HG03060 (cell line): Measurements from ENCODE around the gene CCDC40.
"Not testable (repeated sequence)": the region's sequence is repeated elsewhere in the genome, so short reads cannot be mapped to it uniquely, and the experiment has no call there.

Experiments used
- ATAC-seq: cut with Tn5 transposase; IDR thresholded peaks from one replicate; pipeline ENCODE4 v1.9.1; 2021; ENCODE audit warnings: low read depth, moderate number of reproducible peaks; ENCODE audit not compliant: unreplicated experiment

CCDC40 gene

GRCh38 chr17:80043963-80044362 is 7.5 kb downstream of the CCDC40 start:
- ATAC-seq: no peak

DNA sequence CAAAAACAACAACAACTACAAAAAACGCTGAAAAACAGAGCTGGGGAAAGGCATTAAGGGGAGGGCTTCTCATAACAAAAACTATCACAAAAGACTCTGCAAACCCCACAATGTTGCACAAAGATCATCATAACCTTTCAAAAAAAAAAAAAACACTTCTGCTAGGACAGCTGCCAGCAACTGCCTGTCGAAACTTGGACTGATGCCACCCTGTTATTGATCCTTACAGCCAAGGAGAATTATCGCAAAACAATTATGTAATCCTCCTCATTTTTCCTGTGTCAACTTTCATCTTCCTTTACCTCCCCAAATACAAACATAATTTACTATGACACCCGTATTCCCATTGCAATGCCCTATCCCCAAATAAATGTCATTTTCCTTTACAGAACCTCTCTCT is 9.3 kb downstream of the CCDC40 start:
- no peak for ATAC-seq

GRCh38 chr17:80046709-80047108 is 10.3 kb downstream of the CCDC40 start:
- not testable (repeated sequence) for ATAC-seq

DNA sequence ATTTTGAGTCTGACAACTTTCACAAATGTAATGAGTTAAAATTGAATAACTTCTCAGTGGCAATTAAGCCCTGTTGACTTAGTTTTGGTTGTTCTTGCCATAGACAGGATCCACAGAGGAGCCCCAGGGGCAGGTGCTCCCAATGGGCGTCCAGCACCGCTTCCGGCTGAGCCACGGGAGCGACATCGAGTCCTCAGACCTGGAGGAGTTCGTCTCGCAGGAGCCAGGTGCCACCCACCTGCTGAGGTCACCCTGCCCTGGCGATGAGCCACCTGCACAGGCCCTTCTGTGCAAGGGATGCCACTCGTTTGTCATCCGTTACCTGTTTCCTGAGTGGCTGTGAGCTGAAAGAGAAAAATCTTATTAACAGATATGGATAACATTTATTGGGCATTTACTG is 10.7 kb downstream of the CCDC40 start:
- no peak for ATAC-seq

DNA sequence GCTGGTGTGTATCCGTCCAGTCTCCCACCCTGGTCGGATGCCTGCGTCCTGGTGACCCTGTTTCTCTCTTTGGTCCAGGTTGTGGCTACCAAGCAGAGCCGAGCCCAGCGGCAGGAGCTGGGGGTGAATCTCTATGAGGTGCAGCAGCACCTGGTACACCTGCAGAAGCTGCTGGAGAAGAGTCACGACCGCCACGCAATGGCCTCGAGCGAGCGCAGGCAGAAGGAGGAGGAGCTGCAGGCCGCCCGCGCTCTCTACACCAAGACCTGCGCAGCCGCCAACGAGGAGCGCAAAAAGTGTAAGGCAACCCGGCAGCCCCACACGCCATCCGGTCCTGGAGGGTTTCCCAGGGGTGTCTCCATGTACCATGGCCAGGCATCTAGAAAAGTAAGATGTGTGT is 13.5 kb downstream of the CCDC40 start:
- ATAC-seq: no peak

GRCh38 chr17:80050706-80051105 is 14.3 kb downstream of the CCDC40 start:
- ATAC-seq: no peak

- no peak for ATAC-seq
These were observed 15.2 kb downstream of the CCDC40 start for GRCh38 chr17:80051681-80052080.

GRCh38 chr17:80053102-80053501 is 16.7 kb downstream of the CCDC40 start:
- ATAC-seq: no peak

DNA sequence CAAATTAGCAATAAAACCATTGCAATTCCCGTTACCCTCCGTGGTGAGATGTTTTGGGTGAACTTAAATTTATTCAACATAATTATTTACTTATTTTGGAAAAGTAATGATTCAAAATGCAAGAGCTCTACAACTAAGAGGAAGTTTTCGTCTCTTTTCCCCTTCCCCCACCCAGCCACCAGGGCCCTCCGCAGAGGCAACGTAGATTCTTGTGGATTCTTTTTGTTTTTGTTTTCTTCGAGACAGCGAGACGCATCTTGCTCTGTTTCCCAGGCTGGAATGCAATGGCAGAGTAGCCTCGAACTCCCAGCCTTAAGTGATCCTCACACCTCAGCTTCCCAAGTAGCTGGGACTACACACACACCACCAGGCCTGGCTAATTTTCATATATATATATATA is 19.2 kb downstream of the CCDC40 start:
- no peak for ATAC-seq

DNA sequence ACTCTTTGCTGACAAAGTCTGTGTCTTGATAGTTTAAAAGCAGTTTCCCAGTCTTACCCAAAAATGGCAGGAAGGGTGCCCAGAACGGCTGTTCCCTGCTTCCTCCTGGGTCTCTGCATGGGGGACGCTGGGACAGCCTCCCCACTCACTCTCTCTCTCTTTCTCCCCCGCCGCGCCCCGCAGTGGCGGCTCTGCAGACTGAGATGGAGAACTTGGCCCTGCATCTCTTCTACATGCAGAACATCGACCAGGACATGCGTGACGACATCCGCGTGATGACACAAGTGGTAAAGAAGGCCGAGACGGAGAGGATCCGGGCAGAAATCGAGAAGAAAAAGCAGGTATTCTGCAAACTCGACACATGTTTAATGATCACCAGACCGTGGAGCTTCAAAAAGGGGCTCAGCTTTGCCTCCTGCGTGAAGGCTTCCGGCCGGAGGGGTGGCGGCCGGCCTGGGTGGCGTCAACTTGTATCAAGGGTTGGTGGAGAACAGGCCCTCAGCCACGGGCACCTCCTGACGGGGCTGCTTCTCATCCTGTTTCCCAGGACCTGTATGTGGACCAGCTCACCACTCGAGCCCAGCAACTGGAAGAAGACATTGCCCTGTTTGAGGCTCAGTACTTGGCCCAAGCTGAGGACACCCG is 22.0 kb downstream of the CCDC40 start:
- no peak for ATAC-seq

DNA sequence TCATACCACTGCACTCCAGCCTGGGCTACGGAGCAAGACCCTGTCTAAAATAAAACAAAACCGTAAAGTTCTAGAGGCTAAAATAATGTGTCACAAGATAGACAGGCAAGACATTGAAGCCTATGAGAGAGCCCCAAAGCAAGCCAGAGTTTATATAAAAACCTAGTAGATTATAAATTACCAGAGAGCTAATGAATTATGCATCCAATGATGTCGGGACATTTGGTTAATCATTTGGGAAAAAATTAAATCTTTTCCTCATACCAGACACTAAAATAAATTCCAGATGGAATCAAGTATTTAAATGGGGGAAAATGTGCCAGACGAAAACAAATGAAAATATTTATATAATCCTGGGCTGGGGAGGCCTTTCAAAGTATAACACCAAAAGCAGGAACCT is 24.2 kb downstream of the CCDC40 start:
- ATAC-seq: no peak

DNA sequence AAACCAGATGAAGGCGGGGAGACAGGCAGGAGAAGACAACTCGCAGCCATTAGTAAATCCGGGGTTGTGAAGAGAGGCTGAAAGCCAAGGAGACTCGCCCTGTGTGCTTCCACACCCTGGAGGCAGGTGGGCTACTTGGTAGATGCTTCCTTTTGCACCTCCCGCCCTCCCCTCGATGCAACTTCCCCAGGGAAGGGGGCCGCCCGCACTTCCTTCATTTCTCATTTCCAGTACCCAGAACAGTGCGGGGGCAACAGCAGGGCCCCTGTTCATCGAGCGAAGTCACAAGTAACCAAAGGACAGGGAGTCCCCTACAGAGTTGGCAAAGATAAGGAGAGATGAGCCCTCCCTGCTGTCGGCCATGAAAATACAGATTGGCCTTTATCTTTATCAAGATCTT is 25.0 kb downstream of the CCDC40 start:
- ATAC-seq: no peak

DNA sequence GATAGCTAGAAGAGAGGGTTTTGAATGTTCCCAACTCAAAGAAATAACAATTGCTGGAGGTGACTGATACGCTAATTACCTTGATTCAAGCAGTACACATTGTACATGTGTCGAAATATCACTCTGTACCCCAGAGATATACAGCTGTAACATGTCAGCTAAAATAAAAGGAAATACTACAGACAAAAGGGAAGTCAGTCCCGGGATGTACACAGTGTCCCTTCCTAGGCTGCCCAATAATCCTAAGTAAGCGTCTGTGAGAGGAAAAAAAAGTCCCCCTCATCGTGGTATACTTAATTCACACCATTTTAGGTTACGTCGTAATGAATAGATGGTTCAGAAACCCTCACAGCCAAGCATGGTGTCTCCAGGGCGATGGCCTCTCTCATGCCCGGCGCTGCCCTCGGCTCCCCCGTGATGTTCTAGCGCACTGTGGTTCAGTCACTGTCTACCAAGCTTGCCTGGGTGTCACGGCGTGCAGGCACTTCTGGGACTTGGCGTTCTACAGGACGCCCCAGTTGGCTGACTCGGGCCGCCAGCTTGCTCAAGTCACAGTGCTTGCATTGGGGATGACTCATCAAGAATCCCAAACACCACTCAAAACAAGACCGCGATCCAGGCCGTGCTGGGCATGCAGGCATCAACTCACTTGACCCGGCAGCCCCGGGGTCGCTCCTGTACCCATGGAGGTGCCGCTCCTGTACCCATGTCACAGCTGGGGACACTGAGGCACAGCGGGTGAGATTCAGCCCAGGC is 27.6 kb downstream of the CCDC40 start:
- ATAC-seq: no peak

DNA sequence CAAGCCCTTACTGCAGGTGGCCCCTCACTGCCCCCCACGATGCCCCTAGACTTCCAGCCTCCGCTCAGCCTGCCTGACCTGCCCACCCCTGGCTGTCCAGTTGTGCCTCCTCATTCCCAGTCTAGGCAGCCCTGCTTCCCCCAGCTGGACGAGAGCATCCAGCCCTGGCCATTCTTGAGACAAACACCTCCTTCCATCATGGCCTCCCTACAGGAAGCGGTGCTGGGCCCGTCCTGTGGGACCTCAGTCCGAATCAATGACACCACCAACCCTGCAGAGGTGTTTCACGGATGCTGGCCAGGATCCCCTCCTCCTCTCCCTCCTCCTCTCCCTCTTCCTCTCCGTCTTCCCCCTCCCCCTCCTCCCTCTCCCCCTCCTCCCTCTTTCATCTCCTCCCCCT is 28.3 kb downstream of the CCDC40 start:
- no peak for ATAC-seq

GRCh38 chr17:80065478-80066170 is 29.2 kb downstream of the CCDC40 start:
- no peak for ATAC-seq

DNA sequence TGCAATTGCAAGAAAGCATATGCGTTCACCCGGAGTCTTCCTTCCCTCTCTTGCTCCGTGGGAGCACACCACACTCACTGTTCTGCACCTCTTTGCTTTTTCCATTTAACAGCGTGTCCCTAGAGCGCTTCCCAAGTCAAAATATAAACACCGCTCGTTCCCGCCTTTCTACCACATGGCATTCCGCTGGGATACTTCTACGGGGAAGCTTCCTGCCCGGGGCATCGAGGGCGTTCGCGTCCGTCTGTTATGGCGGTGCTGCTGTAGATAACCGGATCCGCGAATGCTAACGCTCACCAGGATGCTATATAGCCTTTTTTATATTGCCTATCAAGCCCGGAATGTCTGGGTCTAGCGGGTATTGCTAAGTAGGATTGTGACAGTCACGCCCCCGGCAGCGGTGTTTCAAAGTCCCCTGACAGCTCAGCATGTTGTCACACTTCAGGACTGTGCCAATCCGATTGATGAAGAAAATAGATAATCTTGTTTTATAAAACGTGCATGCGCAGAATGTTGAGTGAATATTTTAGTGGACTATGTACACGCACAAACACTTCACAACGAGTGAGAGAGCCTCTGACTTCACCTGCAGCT is 31.0 kb downstream of the CCDC40 start:
- ATAC-seq: no peak

DNA sequence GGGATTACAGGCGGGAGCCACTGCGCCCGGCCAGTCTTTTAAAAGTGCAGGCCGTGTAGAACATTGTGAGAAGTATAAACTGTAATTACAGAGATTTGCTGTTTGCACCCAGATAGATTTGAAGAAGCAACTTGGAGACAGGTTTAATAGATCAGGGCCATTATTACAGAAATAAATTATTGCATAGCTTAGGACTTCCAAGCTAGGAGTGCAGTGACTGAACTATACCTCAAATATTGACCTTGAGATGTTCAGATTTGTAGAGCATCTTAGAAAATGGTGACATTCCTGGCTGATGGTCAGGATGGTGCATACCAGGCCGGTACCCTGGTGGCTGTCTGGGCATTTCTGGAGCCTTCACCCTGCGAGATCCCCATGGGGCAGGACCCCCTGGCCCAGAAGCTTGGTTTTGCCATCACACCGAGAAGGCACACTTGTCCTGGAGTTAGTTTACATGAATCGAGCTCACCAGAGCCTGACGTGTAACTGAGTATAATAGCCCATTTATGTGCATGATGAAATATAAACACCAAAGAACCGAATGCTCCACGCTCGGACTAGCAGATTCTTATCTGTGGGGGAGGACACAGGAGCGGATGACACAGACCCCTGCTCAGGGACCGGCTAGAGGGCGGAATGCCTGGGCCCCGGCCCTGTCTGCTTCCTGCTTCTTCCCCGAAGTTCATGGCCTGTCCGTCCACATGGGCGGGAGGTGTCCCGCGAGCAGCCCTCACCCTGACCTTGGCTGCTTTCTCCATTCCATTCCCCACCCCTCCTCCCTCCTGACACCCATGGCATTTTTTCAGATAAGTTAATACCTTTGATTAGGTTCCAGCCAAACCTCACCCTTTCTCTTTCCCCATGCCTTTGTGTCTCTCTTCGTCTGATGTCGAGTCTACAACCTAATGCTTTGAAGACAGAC is 32.1 kb downstream of the CCDC40 start:
- no peak for ATAC-seq

- no peak for ATAC-seq
These were observed 34.1 kb downstream of the CCDC40 start for GRCh38 chr17:80070375-80071115.

DNA sequence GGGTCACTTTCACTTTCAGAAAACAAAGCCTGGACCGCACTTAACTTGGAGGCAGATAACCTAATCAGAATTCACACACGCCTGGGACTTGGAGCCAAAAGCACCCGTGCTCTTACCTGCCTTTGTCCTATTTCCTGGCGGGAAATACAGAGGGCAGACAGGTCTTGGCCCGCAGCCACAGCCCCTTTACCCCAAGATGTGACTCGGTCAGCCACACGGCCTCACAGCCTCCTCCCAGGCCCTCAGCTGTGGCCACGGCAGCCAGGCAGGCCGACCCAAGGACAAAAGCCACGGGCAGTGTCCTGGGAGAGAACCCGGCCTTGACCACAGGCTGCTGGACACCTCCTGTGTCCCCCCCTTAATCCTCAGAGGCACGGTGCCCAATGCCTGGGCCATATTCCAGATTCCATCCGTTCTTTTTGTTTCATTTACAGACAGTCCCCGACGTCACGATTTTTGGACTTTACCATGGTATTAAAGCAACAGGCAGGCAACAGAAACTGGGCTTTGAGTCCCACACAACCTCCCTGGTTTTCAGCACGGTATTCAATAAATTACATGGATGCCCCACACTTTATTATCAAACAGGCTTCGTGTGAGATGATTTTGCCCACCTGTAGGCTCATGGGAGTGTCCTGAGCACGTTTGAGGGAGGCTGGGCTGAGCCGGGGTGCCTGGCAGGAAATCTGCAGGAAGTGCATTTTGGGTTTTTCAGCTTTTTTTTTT is 34.8 kb downstream of the CCDC40 start:
- no peak for ATAC-seq
